ENCODE measurements around the gene PIK3AP1.

Gene PIK3AP1

GRCh38 chr10:96596422-96597407, 123.6 kb downstream of the PIK3AP1 start:
- no peak overlapping the region for H3K4me2 ChIP-seq (ENCODE audit: low read depth, low read length, poor library complexity, severe bottlenecking)

GRCh38 chr10:96595741-96596140, 124.6 kb downstream of the PIK3AP1 start:
- Histone ChIP-seq H3K79me2 (ENCODE audit: insufficient read depth, low read length) (no peaks in the 10 kb centered on the region), H3K4me1 (ENCODE audit: insufficient read depth, low read length, poor library complexity, severe bottlenecking) (no peaks in the 10 kb centered on the region), H3K4me2 (ENCODE audit: low read depth, low read length, poor library complexity, severe bottlenecking) (no peak overlapping the region), H3K4me3 (ENCODE audit: low read length, poor library complexity, severe bottlenecking) (no peak overlapping the region), H4K20me1 (ENCODE audit: insufficient read depth, low read length, poor library complexity, severe bottlenecking) (no peaks in the 10 kb centered on the region), H3K9me3 (ENCODE audit: insufficient read depth, low read depth, low read length) (no peaks in the 10 kb centered on the region), H3K9ac (ENCODE audit: low read depth, low read length, poor library complexity, severe bottlenecking) (no peak overlapping the region), H3F3A (ENCODE audit: low read depth) (no peaks in the 10 kb centered on the region), H2AFZ (ENCODE audit: low read length) (no peak overlapping the region), H3K27me3 (ENCODE audit: insufficient read depth, low read length, poor library complexity, severe bottlenecking) (no peaks in the 10 kb centered on the region), H3K36me3 (ENCODE audit: insufficient read depth, low read length) (peaks cover 48% of the 10 kb centered on the region; the same call in 1 of the 2 replicates), H3K9me2 (replicated peaks; ENCODE audit: low read depth, low read length) (no peaks in the 10 kb centered on the region)
- TF ChIP-seq CTCF (conservative IDR thresholded peaks at IDR 0.05; ENCODE audit: low read length) (no peak), EZH2phosphoT487 (IDR thresholded peaks at IDR 0.05; ENCODE audit: borderline replicate concordance) (no peak)

More at GRCh38 chr10:96596422-96597407, 123.6 kb downstream of the PIK3AP1 start:
- Histone ChIP-seq H3K9ac (ENCODE audit: low read depth, low read length, poor library complexity, severe bottlenecking) (no peak overlapping the region), H3K4me1 (ENCODE audit: insufficient read depth, low read length, poor library complexity, severe bottlenecking) (no peaks in the 10 kb centered on the region), H3K4me3 (ENCODE audit: low read length, poor library complexity, severe bottlenecking) (no peak overlapping the region), H3K9me3 (ENCODE audit: insufficient read depth, low read depth, low read length) (no peaks in the 10 kb centered on the region), H2AFZ (ENCODE audit: low read length) (no peak overlapping the region), H3K27me3 (ENCODE audit: insufficient read depth, low read length, poor library complexity, severe bottlenecking) (no peaks in the 10 kb centered on the region), H3K79me2 (ENCODE audit: insufficient read depth, low read length) (no peaks in the 10 kb centered on the region), H3K9me2 (replicated peaks; ENCODE audit: low read depth, low read length) (no peaks in the 10 kb centered on the region), H3F3A (ENCODE audit: low read depth) (no peaks in the 10 kb centered on the region), H4K20me1 (ENCODE audit: insufficient read depth, low read length, poor library complexity, severe bottlenecking) (no peaks in the 10 kb centered on the region), H3K36me3 (ENCODE audit: insufficient read depth, low read length) (peaks cover 52% of the 10 kb centered on the region; the same call in 1 of the 2 replicates)
- TF ChIP-seq EZH2phosphoT487 (IDR thresholded peaks at IDR 0.05; ENCODE audit: borderline replicate concordance) (no peak), CTCF (conservative IDR thresholded peaks at IDR 0.05; ENCODE audit: low read length) (no peak)

- Histone ChIP-seq H3K27me3 (ENCODE audit: insufficient read depth, low read length, poor library complexity, severe bottlenecking) (no peaks in the 10 kb centered on the region), H3K4me2 (ENCODE audit: low read depth, low read length, poor library complexity, severe bottlenecking) (no peak overlapping the region), H3K4me3 (ENCODE audit: low read length, poor library complexity, severe bottlenecking) (no peak overlapping the region), H4K20me1 (ENCODE audit: insufficient read depth, low read length, poor library complexity, severe bottlenecking) (no peaks in the 10 kb centered on the region), H3K9ac (ENCODE audit: low read depth, low read length, poor library complexity, severe bottlenecking) (no peak overlapping the region), H2AFZ (ENCODE audit: low read length) (no peak overlapping the region), H3K36me3 (ENCODE audit: insufficient read depth, low read length) (peaks cover 34% of the 10 kb centered on the region; the same call in 1 of the 2 replicates), H3F3A (ENCODE audit: low read depth) (no peaks in the 10 kb centered on the region), H3K9me2 (replicated peaks; ENCODE audit: low read depth, low read length) (no peaks in the 10 kb centered on the region), H3K79me2 (ENCODE audit: insufficient read depth, low read length) (no peaks in the 10 kb centered on the region), H3K9me3 (ENCODE audit: insufficient read depth, low read depth, low read length) (no peaks in the 10 kb centered on the region), H3K4me1 (ENCODE audit: insufficient read depth, low read length, poor library complexity, severe bottlenecking) (peaks cover 11% of the 10 kb centered on the region)
- TF ChIP-seq CTCF (conservative IDR thresholded peaks at IDR 0.05; ENCODE audit: low read length) (no peak), EZH2phosphoT487 (IDR thresholded peaks at IDR 0.05; ENCODE audit: borderline replicate concordance) (no peak)
Measured at GRCh38 chr10:96591946-96592345, 128.4 kb downstream of the PIK3AP1 start.

All from Loucy (cell line).